Activated CD8-positive, alpha-beta memory T cell treated with anti-CD3 and anti-CD28 coated beads, Interleukin-2, amount 50 U/mL, for 24 hours (primary cell): Measurements from ENCODE around the gene PYGO2.
"Not testable (repeated sequence)": the region's sequence is repeated elsewhere in the genome, so short reads cannot be mapped to it uniquely, and the experiment has no call there.

ENCODE experiments used
- DNase-seq: peaks from one replicate; pipeline ENCODE4 v3.0.0-alpha.2; 2020; ENCODE audit errors: extremely low read depth

PYGO2 gene

GRCh38 chr1:154982341-154982740, 20.8 kb upstream of the PYGO2 start:
- DNase-seq = no peak

- no peak for DNase-seq
Measured at GRCh38 chr1:154978360-154978759, 16.8 kb upstream of the PYGO2 start.

- DNase-seq = not testable (repeated sequence)
Measured at GRCh38 chr1:154977762-154978161, 16.2 kb upstream of the PYGO2 start.

GRCh38 chr1:154975409-154976059, 14.0 kb upstream of the PYGO2 start:
- no peak for DNase-seq

GRCh38 chr1:154974808-154975408, 13.3 kb upstream of the PYGO2 start:
- peak; percentile 87 for DNase-seq

- DNase-seq = peak; percentile 89
Measured at GRCh38 chr1:154974102-154974807, 12.7 kb upstream of the PYGO2 start, which contains the start of gene CKS1B. Gene CKS1B (plus strand): TSS chr1:154974681. CDS start chr1:154974746, 65 bp downstream.

- DNase-seq = peak; percentile 90
Measured at GRCh38 chr1:154973344-154974101, 11.9 kb upstream of the PYGO2 start.

GRCh38 chr1:154972517-154973343, 11.1 kb upstream of the PYGO2 start:
- no peak for DNase-seq

- DNase-seq = no peak
Measured at GRCh38 chr1:154972213-154972516, 10.6 kb upstream of the PYGO2 start.

GRCh38 chr1:154971341-154971998, 9.9 kb upstream of the PYGO2 start:
- DNase-seq = no peak

GRCh38 chr1:154970631-154971340, 9.2 kb upstream of the PYGO2 start, which contains the start of gene SHC1:
Gene SHC1 (minus strand): TSS chr1:154970747. CDS start chr1:154970526, 221 bp downstream.
- DNase-seq = no peak

GRCh38 chr1:154969860-154970452, 8.4 kb upstream of the PYGO2 start:
- DNase-seq = no peak

GRCh38 chr1:154969246-154969645, 7.7 kb upstream of the PYGO2 start:
- DNase-seq = no peak

- no peak for DNase-seq
Measured at GRCh38 chr1:154968731-154969130, 7.1 kb upstream of the PYGO2 start.

GRCh38 chr1:154967331-154967950, 5.9 kb upstream of the PYGO2 start:
- no peak for DNase-seq

GRCh38 chr1:154966111-154966510, 4.5 kb upstream of the PYGO2 start:
- DNase-seq = no peak

- DNase-seq = no peak
Measured at GRCh38 chr1:154964359-154964758, 2.8 kb upstream of the PYGO2 start.

- no peak for DNase-seq
Measured at GRCh38 chr1:154963643-154964042, 2.1 kb upstream of the PYGO2 start.

- no peak for DNase-seq
Measured at GRCh38 chr1:154962795-154963330, 1.3 kb upstream of the PYGO2 start.
